IMR-90 (cell line): Measurements from ENCODE around the gene TLDC2. TPM values are rescaled to one million over a fixed set of nuclear protein-coding genes. Genes with fewer than 3 reads are reported as not detected.

Source experiments
- ATAC-seq: fragments of 200-7000 bp; cut with Tn5 transposase; 2 replicates; pipeline ENCODE4 v1.9.1; 2020; ENCODE audit warnings: low read depth, mild to moderate bottlenecking, moderate library complexity
- BruUV-seq: library from RNA; stranded (reverse); fragments of 400-500 nt; replicated peaks from 2 replicates; lab custom pipeline; 2021; lab: Mats Ljungman, UMichigan
- CTCF ChIA-PET: fragments of 300-600 bp; formaldehyde crosslinking; extraction: SDS; loops from one replicate; lab custom pipeline; 2021; ENCODE audit warnings: antibody characterized with exemption; lab: Yijun Ruan, JAX
- POLR2A ChIA-PET: fragments of 300-600 bp; sonication (Branson Sonifier 250); formaldehyde crosslinking; loops from one replicate; lab custom pipeline; 2022; ENCODE audit warnings: antibody characterized with exemption; ENCODE audit not compliant: unreplicated experiment; lab: Charles Lee
- DNase-seq: peaks from one replicate; pipeline ENCODE4 v3.0.0; 2013
- H2AFZ ChIP-seq: replicated peaks from 2 replicates; pipeline ENCODE3; 2013; ENCODE audit warnings: low read length, mild to moderate bottlenecking; ENCODE audit not compliant: poor library complexity
- H2AK5ac ChIP-seq: 2 replicates; pipeline ENCODE4 v1.6.1; 2013; ENCODE audit warnings: low read depth, low read length, inconsistent platforms
- H2AK9ac ChIP-seq: replicated peaks from 2 replicates; pipeline ENCODE3; 2013; ENCODE audit warnings: mild to moderate bottlenecking, low read depth, low read length, moderate library complexity; ENCODE audit not compliant: poor library complexity
- H2BK120ac ChIP-seq: 2 replicates; pipeline ENCODE4 v1.6.1; 2013; ENCODE audit warnings: low read depth, low read length, inconsistent platforms
- H2BK15ac ChIP-seq: 3 replicates; pipeline ENCODE4 v1.6.1; 2013; ENCODE audit warnings: low read depth, low read length, inconsistent platforms
- H2BK20ac ChIP-seq: 2 replicates; pipeline ENCODE4 v1.6.1; 2013; ENCODE audit warnings: low read depth, mild to moderate bottlenecking, inconsistent platforms, low read length, moderate library complexity
- H2BK5ac ChIP-seq: 2 replicates; pipeline ENCODE4 v1.6.1; 2013; ENCODE audit warnings: mild to moderate bottlenecking, low read depth, low read length, inconsistent platforms; ENCODE audit not compliant: poor library complexity, severe bottlenecking
- H3K14ac ChIP-seq: replicated peaks from 2 replicates; pipeline ENCODE4 v1.6.1; 2013; ENCODE audit warnings: low read depth, low read length, inconsistent platforms
- H3K18ac ChIP-seq: 2 replicates; pipeline ENCODE4 v1.6.1; 2013; ENCODE audit warnings: low read depth, low read length, control low read depth
- H3K23ac ChIP-seq: 2 replicates; pipeline ENCODE4 v1.6.1; 2013; ENCODE audit warnings: low read depth, low read length, inconsistent platforms
- H3K27ac ChIP-seq: 2 replicates; pipeline ENCODE4 v1.5.1; 2013; ENCODE audit warnings: mild to moderate bottlenecking, control low read depth, low read length; ENCODE audit not compliant: insufficient read depth
- H3K27me3 ChIP-seq: 2 replicates; pipeline ENCODE4 v1.6.1; 2013; ENCODE audit warnings: low read length; ENCODE audit not compliant: control insufficient read depth, insufficient read depth
- H3K36me3 ChIP-seq: 2 replicates; pipeline ENCODE4 v1.6.1; 2013; ENCODE audit warnings: low read length, mixed read lengths; ENCODE audit not compliant: control insufficient read depth, insufficient read depth
- H3K4ac ChIP-seq: 2 replicates; pipeline ENCODE4 v1.6.1; 2013; ENCODE audit warnings: low read depth, low read length, inconsistent platforms
- H3K4me1 ChIP-seq: 2 replicates; pipeline ENCODE4 v1.6.1; 2013; ENCODE audit warnings: low read length, mixed read lengths; ENCODE audit not compliant: control insufficient read depth, insufficient read depth
- H3K4me2 ChIP-seq: 2 replicates; pipeline ENCODE4 v1.6.1; 2013; ENCODE audit warnings: low read depth, mild to moderate bottlenecking, control low read depth, low read length, moderate library complexity
- H3K4me3 ChIP-seq: 2 replicates; pipeline ENCODE4 v1.5.1; 2013; ENCODE audit warnings: low read depth, mild to moderate bottlenecking, control low read depth, low read length, moderate library complexity; ENCODE audit not compliant: insufficient read depth
- H3K56ac ChIP-seq: 2 replicates; pipeline ENCODE4 v1.6.1; 2013; ENCODE audit warnings: low read length, inconsistent platforms; ENCODE audit not compliant: insufficient read depth; ENCODE audit errors: extremely low read depth
- H3K79me1 ChIP-seq, 2 experiments: 2 replicates each; pipeline ENCODE4 v1.6.1; 2013; ENCODE audit warnings: low read length in 2 of 2, inconsistent platforms in 1 of 2, low read depth in 1 of 2
- H3K9ac ChIP-seq: 2 replicates; pipeline ENCODE4 v1.6.1; 2013; ENCODE audit warnings: low read depth, low read length, control low read depth
- H3K9me1 ChIP-seq: 2 replicates; pipeline ENCODE4 v1.6.1; 2013; ENCODE audit warnings: low read length, inconsistent platforms; ENCODE audit not compliant: insufficient read depth
- H3K9me3 ChIP-seq: 2 replicates; pipeline ENCODE4 v1.6.1; 2013; ENCODE audit warnings: low read length; ENCODE audit not compliant: control insufficient read depth, insufficient read depth
- H4K20me1 ChIP-seq: 2 replicates; pipeline ENCODE4 v1.6.1; 2013; ENCODE audit warnings: low read length, inconsistent platforms; ENCODE audit not compliant: insufficient read depth
- H4K5ac ChIP-seq: 2 replicates; pipeline ENCODE4 v1.6.1; 2013; ENCODE audit warnings: mild to moderate bottlenecking, low read depth, low read length, control low read depth
- H4K8ac ChIP-seq, 2 experiments: 2 replicates each; pipeline ENCODE4 v1.6.1; 2013; ENCODE audit warnings: low read depth in 2 of 2, low read length in 2 of 2, control low read depth in 1 of 2, inconsistent platforms in 1 of 2
- H4K91ac ChIP-seq: 2 replicates; pipeline ENCODE4 v1.6.1; 2013; ENCODE audit warnings: low read depth, low read length, inconsistent platforms; ENCODE audit not compliant: insufficient read depth
- BHLHE40 ChIP-seq: fragments of 150-350 bp; IDR thresholded peaks from 2 replicates; pipeline ENCODE4 v1.6.1; 2016; ENCODE audit warnings: mild to moderate bottlenecking, low read depth, low read length
- CEBPB ChIP-seq: IDR thresholded peaks from 2 replicates; pipeline ENCODE4 v1.6.1; 2012; ENCODE audit warnings: low read depth, low read length, improper control_type of control experiment
- CTCF ChIP-seq: conservative IDR thresholded peaks from 2 replicates; pipeline ENCODE4 v1.5.1; 2012; ENCODE audit warnings: mild to moderate bottlenecking, low read depth, low read length, improper control_type of control experiment
- MAFK ChIP-seq: IDR thresholded peaks from 2 replicates; pipeline ENCODE4 v1.6.1; 2012; ENCODE audit warnings: low read depth, low read length, improper control_type of control experiment
- MXI1 ChIP-seq: IDR thresholded peaks from 2 replicates; pipeline ENCODE4 v1.6.1; 2012; ENCODE audit warnings: low read depth, mild to moderate bottlenecking, low read length, moderate library complexity, borderline replicate concordance
- POLR2A ChIP-seq: IDR thresholded peaks from 2 replicates; pipeline ENCODE4 v1.6.1; 2012; ENCODE audit warnings: mild to moderate bottlenecking, low read depth, low read length
- RCOR1 ChIP-seq: IDR thresholded peaks from 2 replicates; pipeline ENCODE4 v1.6.1; 2012; ENCODE audit warnings: mild to moderate bottlenecking, low read length, improper control_type of control experiment; ENCODE audit not compliant: insufficient replicate concordance
- RFX5 ChIP-seq: IDR thresholded peaks from 2 replicates; pipeline ENCODE4 v1.8.0; 2012; ENCODE audit warnings: low read depth, mild to moderate bottlenecking, low read length, moderate library complexity
- SMC3 ChIP-seq: fragments of 150-350 bp; IDR thresholded peaks from 2 replicates; pipeline ENCODE4 v1.6.1; 2016; ENCODE audit warnings: low read depth, mild to moderate bottlenecking, antibody characterized with exemption, low read length, moderate library complexity
- USF2 ChIP-seq: fragments of 150-350 bp; IDR thresholded peaks from 2 replicates; pipeline ENCODE4 v1.6.1; 2017; ENCODE audit warnings: mild to moderate bottlenecking, antibody characterized with exemption, low read length, low read depth
- WGBS, 2 experiments: methylation state at CpG; one replicate each; pipeline versions ENCODE4 v1.1.5 to v1.1.7; 2013; ENCODE audit warnings: missing lambda C conversion rate in 2 of 2; ENCODE audit not compliant: insufficient read length in 1 of 2; ENCODE audit errors: extremely low coverage in 2 of 2; 5-methylcytosine and 5-hydroxymethylcytosine counted together
- dilution Hi-C: fragments of 300-500 bp; cut with HindIII; formaldehyde crosslinking; loops from one replicate; pipeline ENCODE4 v1.14.3; 2018; ENCODE audit warnings: low sequenced_read_pairs; ENCODE audit not compliant: unreplicated experiment
- in situ Hi-C: fragments of 300-500 bp; cut with MboI; formaldehyde crosslinking; loops from 3 replicates; pipeline ENCODE4 v1.14.3; 2019; ENCODE audit warnings: low sequenced_read_pairs, inconsistent platforms, mixed read lengths
- intact Hi-C: fragments of 100-400 bp; cut with micrococcal nuclease; formaldehyde crosslinking; loops from 2 replicates; pipeline ENCODE4 v1.10.0; 2022
- polyA plus RNA-seq, 3 experiments: library from polyadenylated mRNA; depleted of rRNA; stranded (reverse); fragments of >200 nt; gene quantifications; 2 replicates each; pipeline ENCODE4 v1.2.3, GENCODE V29; 2012; ENCODE audit warnings: low replicate concordance in 1 of 3
- total RNA-seq: library from RNA; depleted of rRNA; stranded (reverse); fragments of >200 nt; gene quantifications from 2 replicates; pipeline ENCODE4 v1.2.3, GENCODE V29; 2012

The TLDC2 gene
- total and polyA plus RNA-seq, 2 of the 4 experiments (the other 2 are of a cell fraction) = 0.18 to 0.19 TPM

GRCh38 chr20:36881331-36881730 lies 5.4 kb downstream of the TLDC2 start:
- no peak overlapping the region for H4K91ac ChIP-seq
- no TSS peak for BruUV-seq
- H3K4me1 ChIP-seq = no peaks in the 10 kb centered on the region
- WGBS, 2 experiments = 89% methylated on average over 10 of the region's 16 CpGs; no CpG with 5 or more reads in 1 of the 2 experiments
- no peak for TF ChIP-seq CEBPB
- no peak for TF ChIP-seq BHLHE40
- TF ChIP-seq RFX5 = no peak
- no peak for TF ChIP-seq CTCF
- TF ChIP-seq MXI1 = no peak
- no peak for TF ChIP-seq POLR2A
- TF ChIP-seq RCOR1 = no peak
- TF ChIP-seq SMC3 = no peak
- TF ChIP-seq USF2 = no peak
- TF ChIP-seq MAFK = no peak
- H3K14ac ChIP-seq = no peak overlapping the region
- no peak overlapping the region for H2BK20ac ChIP-seq
- H4K5ac ChIP-seq = no peak overlapping the region
- no peak overlapping the region for H4K8ac ChIP-seq
- no peak overlapping the region for H3K4me2 ChIP-seq
- H2AK9ac ChIP-seq = no peak overlapping the region
- POLR2A ChIA-PET = no interaction called here
- dilution Hi-C loops = no loop called here
- no peak overlapping the region for H3K18ac ChIP-seq
- no peaks in the 10 kb centered on the region for H3K9me3 ChIP-seq
- H2AK5ac ChIP-seq = no peak overlapping the region
- H2BK120ac ChIP-seq = no peak overlapping the region
- no peak overlapping the region for H3K56ac ChIP-seq
- H2AFZ ChIP-seq = no peak overlapping the region
- DNase-seq = no peak
- intact Hi-C loops = loop anchor here (10.0 kb wide), 1 partner anchor 267 kb away; no protein-coding TSS in a partner anchor
- no peak overlapping the region for H3K9ac ChIP-seq
- H2BK5ac ChIP-seq = no peak overlapping the region
- CTCF ChIA-PET = no interaction called here
- peaks cover 12% of the 10 kb centered on the region for H3K27me3 ChIP-seq
- no peak overlapping the region for H2BK15ac ChIP-seq
- no peak for ATAC-seq
- H3K36me3 ChIP-seq = no peaks in the 10 kb centered on the region
- H3K23ac ChIP-seq = no peak overlapping the region
- in situ Hi-C loops = no loop called here
- H3K4me3 ChIP-seq = no peak overlapping the region
- no peak overlapping the region for H3K27ac ChIP-seq
- H3K79me1 ChIP-seq = no peaks in the 10 kb centered on the region
- H3K4ac ChIP-seq = no peak overlapping the region
- H4K20me1 ChIP-seq = no peaks in the 10 kb centered on the region
- no peaks in the 10 kb centered on the region for H3K9me1 ChIP-seq
